Caco-2 (cell line): ENCODE measurements around the gene OPTC. TPM values are rescaled to one million over a fixed set of nuclear protein-coding genes. Genes with fewer than 3 reads are reported as not detected.
"Not testable (repeated sequence)": the region's sequence is repeated elsewhere in the genome, so short reads cannot be mapped to it uniquely, and the experiment has no call there.

Experiments used
- Bru-seq: library from RNA; stranded (reverse); fragments of 400-500 nt; gene quantifications from one replicate; lab custom pipeline; 2021; lab: Mats Ljungman, UMichigan
- BruChase-seq, 2 experiments: library from RNA; stranded (reverse); fragments of 400-500 nt; gene quantifications; one replicate each; lab custom pipeline; 2021; lab: Mats Ljungman, UMichigan
- BruUV-seq: library from RNA; stranded (reverse); fragments of 400-500 nt; replicated peaks from 2 replicates; lab custom pipeline; 2021; lab: Mats Ljungman, UMichigan
- CTCF ChIA-PET: fragments of 300-600 bp; sonication (Branson Sonifier 250); formaldehyde crosslinking; loops from one replicate; lab custom pipeline; 2022; ENCODE audit warnings: antibody characterized with exemption; lab: Charles Lee
- POLR2A ChIA-PET: fragments of 300-600 bp; sonication (Branson Sonifier 250); formaldehyde crosslinking; loops from one replicate; lab custom pipeline; 2022; ENCODE audit warnings: antibody characterized with exemption; lab: Charles Lee
- DNase-seq, 2 experiments: peaks; one replicate each; pipeline versions ENCODE4 v3.0.0 to v3.0.0-alpha.2; 2020 to 2022
- H3K27me3 ChIP-seq: replicated peaks from 2 replicates; pipeline ENCODE4 v1.6.0; 2011; ENCODE audit warnings: low read length; ENCODE audit not compliant: control insufficient read depth, insufficient read depth
- H3K36me3 ChIP-seq: 2 replicates; pipeline ENCODE4 v1.5.1; 2011; ENCODE audit warnings: low read length; ENCODE audit not compliant: control insufficient read depth, insufficient read depth
- H3K4me1 ChIP-seq: fragments of 250-450 bp; sonication (Bioruptor Pico); 2 replicates; pipeline ENCODE4 v1.5.1; 2020; ENCODE audit warnings: mild to moderate bottlenecking
- H3K4me3 ChIP-seq: 2 replicates; pipeline ENCODE4 v1.5.1; 2011; ENCODE audit warnings: low read depth, mild to moderate bottlenecking, control low read depth, low read length
- H3K9me3 ChIP-seq: fragments of 250-450 bp; sonication (Bioruptor Pico); 2 replicates; pipeline ENCODE4 v1.5.1; 2020; ENCODE audit warnings: mild to moderate bottlenecking, moderate library complexity
- H3K27ac Mint-ChIP-seq: one replicate; pipeline ENCODE4 v1.8.0; 2022; ENCODE audit warnings: mixed read lengths; ENCODE audit not compliant: unreplicated experiment
- H3K27me3 Mint-ChIP-seq: one replicate; pipeline ENCODE4 v1.8.0; 2022; ENCODE audit warnings: mixed read lengths; ENCODE audit not compliant: insufficient read depth, unreplicated experiment
- H3K36me3 Mint-ChIP-seq: one replicate; pipeline ENCODE4 v1.8.0; 2022; ENCODE audit warnings: mild to moderate bottlenecking, mixed read lengths; ENCODE audit not compliant: insufficient read depth, unreplicated experiment
- H3K4me1 Mint-ChIP-seq: one replicate; pipeline ENCODE4 v1.8.0; 2022; ENCODE audit warnings: low read depth, mixed read lengths; ENCODE audit not compliant: unreplicated experiment
- H3K4me3 Mint-ChIP-seq: one replicate; pipeline ENCODE4 v1.8.0; 2022; ENCODE audit warnings: mild to moderate bottlenecking, moderate library complexity, mixed read lengths; ENCODE audit not compliant: unreplicated experiment
- H3K9me3 Mint-ChIP-seq: one replicate; pipeline ENCODE4 v1.8.0; 2022; ENCODE audit warnings: mixed read lengths; ENCODE audit not compliant: unreplicated experiment
- CTCF ChIP-seq, 2 experiments: fragments of 200-600 bp in 1 of 2; IDR thresholded peaks; 1 replicate in 1 of 2; 2 replicates in 1 of 2; pipeline versions ENCODE4 v1.5.1 to v1.8.0; 2011 to 2022; ENCODE audit warnings: antibody characterized with exemption in 1 of 2, control low read depth in 1 of 2, inconsistent platforms in 1 of 2, low read depth in 1 of 2, low read length in 1 of 2, mild to moderate bottlenecking in 1 of 2, moderate library complexity in 1 of 2; ENCODE audit not compliant: insufficient read depth in 1 of 2, severe bottlenecking in 1 of 2, unreplicated experiment in 1 of 2
- intact Hi-C: fragments of 100-400 bp; cut with micrococcal nuclease; formaldehyde crosslinking; loops from one replicate; pipeline ENCODE4 v1.10.0; 2022; ENCODE audit not compliant: unreplicated experiment
- long read RNA-seq: library from polyadenylated mRNA; stranded (forward); transcript quantifications from one replicate; pipeline ENCODE4 v2.0.0, GENCODE V29; 2022
- total RNA-seq: library from RNA; stranded (reverse); gene quantifications from 2 replicates; pipeline ENCODE4 v1.2.3, GENCODE V29; 2022

The OPTC gene
- not detected in 2 replicates for total RNA-seq
- percentile 5 among the genes with signal in this experiment for Bru-seq, nascent RNA
- BruChase-seq, experiment 1, labeled RNA remaining after a 2-hour chase: not detected
- not detected for BruChase-seq, experiment 2, labeled RNA remaining after a 6-hour chase
- long read RNA-seq: 0 reads

GRCh38 chr1:203493901-203494300, at the start of gene OPTC:
Gene OPTC, plus strand, starts transcription at chr1:203494153. Its CDS starts 1,853 bp downstream, at chr1:203496006.
- ChIA-PET CTCF (interaction anchor here (0.6 to 1.0 kb wide), 3 partner anchors 44 to 208 kb away, joined by 3 to 7 read pairs (median 3); no protein-coding TSS in a partner anchor), POLR2A (no interaction called here)
- Mint-ChIP-seq H3K36me3 (no peaks in the 10 kb centered on the region), H3K4me1 (no peaks in the 10 kb centered on the region), H3K27me3 (peaks cover 9% of the 10 kb centered on the region), H3K27ac (no peak within 1 kb of the TSS), H3K4me3 (no peak within 1 kb of the TSS), H3K9me3 (no peaks in the 10 kb centered on the region)
- Histone ChIP-seq H3K36me3 (no peaks in the 10 kb centered on the region), H3K27me3 (no peaks in the 10 kb centered on the region), H3K4me3 (no peak within 1 kb of the TSS), H3K4me1 (no peaks in the 10 kb centered on the region), H3K9me3 (no peaks in the 10 kb centered on the region)
- DNase-seq: no peak
- TF ChIP-seq CTCF (IDR thresholded peaks at IDR 0.05; ENCODE audit: insufficient read depth in 1 of 2, low read depth in 1 of 2, low read length in 1 of 2, severe bottlenecking in 1 of 2, unreplicated experiment in 1 of 2): no peak
- no TSS peak for BruUV-seq
- intact Hi-C loops: no loop called here

- no peak overlapping the region for H3K4me3 ChIP-seq
- H3K4me3 Mint-ChIP-seq: no peak overlapping the region
- H3K9me3 Mint-ChIP-seq: peaks cover 10% of the 10 kb centered on the region
- POLR2A ChIA-PET: no interaction called here
- H3K9me3 ChIP-seq: peaks cover 8% of the 10 kb centered on the region; the same call in 1 of the 2 replicates
- intact Hi-C loops: no loop called here
- H3K4me1 Mint-ChIP-seq: peaks cover 7% of the 10 kb centered on the region
- no peaks in the 10 kb centered on the region for H3K27me3 ChIP-seq
- H3K36me3 ChIP-seq: no peaks in the 10 kb centered on the region
- TF ChIP-seq CTCF (IDR thresholded peaks at IDR 0.05; ENCODE audit: insufficient read depth in 1 of 2, low read depth in 1 of 2, low read length in 1 of 2, severe bottlenecking in 1 of 2, unreplicated experiment in 1 of 2): no peak
- CTCF ChIA-PET: no interaction called here
- no TSS peak for BruUV-seq
- no peaks in the 10 kb centered on the region for H3K36me3 Mint-ChIP-seq
- H3K27ac Mint-ChIP-seq: no peak overlapping the region
- DNase-seq: no peak
- H3K27me3 Mint-ChIP-seq: peaks cover 2% of the 10 kb centered on the region
- H3K4me1 ChIP-seq: 0 out of 2 replicates have a peak, but pooled peaks cover 3% of the 10 kb centered on the region
Measured at GRCh38 chr1:203444171-203444576, 49.8 kb upstream of the OPTC start.

GRCh38 chr1:203447151-203447550, 46.8 kb upstream of the OPTC start:
- H3K4me1 ChIP-seq: no peaks in the 10 kb centered on the region
- Mint-ChIP-seq H3K4me1 (no peaks in the 10 kb centered on the region), H3K27me3 (peaks cover 8% of the 10 kb centered on the region), H3K9me3 (peaks cover 10% of the 10 kb centered on the region), H3K36me3 (no peaks in the 10 kb centered on the region), H3K27ac (no peak overlapping the region), H3K4me3 (no peak overlapping the region)
- ChIA-PET CTCF (no interaction called here), POLR2A (no interaction called here)
- no peak for TF ChIP-seq CTCF (IDR thresholded peaks at IDR 0.05; ENCODE audit: insufficient read depth in 1 of 2, low read depth in 1 of 2, low read length in 1 of 2, severe bottlenecking in 1 of 2, unreplicated experiment in 1 of 2)
- intact Hi-C loops: no loop called here
- no peaks in the 10 kb centered on the region for H3K27me3 ChIP-seq
- no peaks in the 10 kb centered on the region for H3K36me3 ChIP-seq
- H3K4me3 ChIP-seq: no peak overlapping the region
- BruUV-seq: no TSS peak
- H3K9me3 ChIP-seq: peaks cover 8% of the 10 kb centered on the region; the same call in 1 of the 2 replicates
- no peak for DNase-seq

DNA sequence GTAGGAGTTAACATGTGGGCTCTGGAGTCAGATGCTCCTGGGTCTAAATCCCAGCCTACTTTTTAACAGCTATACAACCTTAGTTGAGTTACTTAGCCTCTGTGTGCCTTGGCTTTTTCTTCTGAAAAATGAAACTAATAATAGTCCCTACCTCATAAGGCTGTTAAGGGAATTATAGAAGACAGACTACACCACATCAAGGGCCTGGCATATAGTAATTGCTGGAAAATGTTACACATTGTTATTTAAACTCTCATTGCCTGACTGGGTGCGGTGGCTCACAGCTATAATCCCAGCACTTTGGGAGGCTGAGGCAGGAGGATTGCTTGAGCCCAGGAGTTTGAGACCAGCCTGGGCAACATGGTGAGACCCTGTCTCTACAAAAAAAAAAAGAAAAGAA, 46.4 kb upstream of the OPTC start:
- CTCF ChIA-PET, H3K4me1 ChIP-seq, intact Hi-C loops, H3K36me3 Mint-ChIP-seq, H3K36me3 ChIP-seq, H3K4me3 Mint-ChIP-seq, POLR2A ChIA-PET, H3K4me1 Mint-ChIP-seq, H3K27me3 ChIP-seq, BruUV-seq, H3K27me3 Mint-ChIP-seq, H3K4me3 ChIP-seq, H3K9me3 ChIP-seq, DNase-seq, H3K27ac Mint-ChIP-seq: not testable (repeated sequence)
- H3K9me3 Mint-ChIP-seq: peaks cover 10% of the 10 kb centered on the region
